Fibroblast of skin of left biceps (primary cell): ENCODE results near the gene OTOGL.
"Not testable (repeated sequence)": the region's sequence is repeated elsewhere in the genome, so short reads cannot be mapped to it uniquely, and the experiment has no call there.

Experiments used
- DNase-seq, 2 experiments: peaks; one replicate each; pipeline ENCODE4 v3.0.0-alpha.2; 2013; ENCODE audit warnings: low read depth in 2 of 2

Gene OTOGL

DNA sequence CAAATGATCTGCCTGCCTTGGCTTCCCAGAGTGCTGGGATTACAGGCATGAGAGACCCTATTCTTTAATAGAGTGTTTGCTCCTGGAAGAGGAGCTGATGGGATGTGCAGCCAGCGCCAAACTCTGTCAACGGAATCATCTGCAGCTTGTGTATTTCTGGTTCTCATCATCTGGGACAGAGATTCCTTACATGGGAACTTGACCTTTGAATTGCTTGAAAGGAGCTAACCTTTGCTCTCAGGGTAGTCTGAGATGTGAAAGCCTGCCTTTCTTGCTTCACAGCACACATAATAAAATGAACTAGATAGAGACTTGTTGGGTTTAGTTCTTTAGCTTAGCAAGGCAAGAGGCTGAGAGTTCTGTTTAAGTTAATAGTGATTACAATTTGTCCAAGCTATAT, 120.0 kb downstream of the OTOGL start:
- no peak for DNase-seq

DNA sequence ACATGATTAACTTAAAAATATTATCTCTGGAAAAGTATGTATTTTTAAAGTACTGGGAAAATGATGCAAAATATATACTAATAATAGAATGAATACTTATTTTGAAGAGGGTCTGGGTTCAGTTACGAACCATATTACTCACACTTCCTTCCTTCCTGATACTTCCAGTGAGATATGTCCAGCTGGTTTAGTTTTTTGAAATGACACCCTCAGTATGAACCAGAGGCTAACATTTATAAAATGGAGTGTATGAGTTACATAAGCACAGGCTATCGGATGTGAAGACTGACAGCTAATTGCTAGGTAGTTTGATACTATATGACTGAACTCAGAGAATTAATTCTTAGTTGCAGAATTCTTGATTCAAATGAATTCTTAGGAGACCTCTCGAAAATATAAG, 122.9 kb downstream of the OTOGL start:
- DNase-seq, result no peak

DNA sequence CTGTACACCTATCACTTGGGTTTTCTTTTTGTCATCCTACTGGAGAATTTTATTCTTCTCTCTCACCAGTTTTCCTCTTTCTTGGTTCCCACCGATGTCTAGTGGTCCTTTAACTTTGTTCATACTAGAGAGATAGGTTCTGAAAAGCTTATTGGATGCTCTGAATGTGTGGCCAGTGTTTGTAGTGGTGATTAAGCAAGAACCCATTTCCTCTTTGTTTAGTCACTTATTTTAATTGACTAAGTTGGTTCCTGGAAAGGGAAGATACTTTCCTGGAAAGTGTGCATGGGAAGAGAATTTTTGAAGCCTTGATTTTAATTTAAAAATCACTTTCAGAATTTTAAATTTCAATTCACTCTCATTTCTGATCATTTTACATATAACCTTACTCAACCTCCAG, 127.2 kb downstream of the OTOGL start:
- DNase-seq, result no peak

DNA sequence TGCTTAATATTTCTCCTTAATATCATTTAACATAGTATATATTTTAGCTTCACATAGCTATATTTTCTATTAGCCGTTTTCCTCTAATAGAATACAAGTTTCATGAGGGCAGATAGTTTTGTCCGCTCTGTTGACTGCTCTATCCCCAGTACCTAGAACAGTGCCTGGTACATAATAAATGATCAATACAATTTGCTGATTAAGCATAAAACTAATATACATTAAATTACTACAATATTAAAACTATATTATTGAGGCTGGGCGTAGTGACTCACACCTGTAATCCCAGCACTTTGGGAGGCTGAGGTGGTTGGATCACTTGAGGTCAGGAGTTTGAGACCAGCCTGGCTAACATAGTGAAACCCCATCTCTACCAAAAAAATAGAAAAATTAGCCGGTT, 128.6 kb downstream of the OTOGL start:
- DNase-seq, result not testable (repeated sequence)

DNA sequence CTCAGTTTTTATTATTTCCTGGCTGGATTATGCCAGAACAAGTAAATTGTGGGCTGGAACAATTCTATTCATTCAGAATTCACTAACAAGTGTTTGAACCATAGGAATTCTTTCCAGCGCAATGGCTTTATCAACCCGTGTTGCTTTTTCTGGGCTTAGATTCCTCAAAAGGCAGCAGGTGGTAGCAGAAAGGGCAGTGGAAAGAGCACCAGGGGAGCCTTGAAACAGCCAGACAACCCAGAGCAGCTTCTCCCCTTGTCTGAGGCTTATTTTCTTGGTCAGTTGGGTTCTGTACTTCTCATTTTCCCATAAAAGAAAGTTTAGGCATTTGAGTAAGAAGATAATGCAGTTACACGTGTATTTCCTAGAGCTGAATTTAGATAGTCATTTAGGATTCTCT, 130.7 kb downstream of the OTOGL start:
- DNase-seq, result no peak

DNA sequence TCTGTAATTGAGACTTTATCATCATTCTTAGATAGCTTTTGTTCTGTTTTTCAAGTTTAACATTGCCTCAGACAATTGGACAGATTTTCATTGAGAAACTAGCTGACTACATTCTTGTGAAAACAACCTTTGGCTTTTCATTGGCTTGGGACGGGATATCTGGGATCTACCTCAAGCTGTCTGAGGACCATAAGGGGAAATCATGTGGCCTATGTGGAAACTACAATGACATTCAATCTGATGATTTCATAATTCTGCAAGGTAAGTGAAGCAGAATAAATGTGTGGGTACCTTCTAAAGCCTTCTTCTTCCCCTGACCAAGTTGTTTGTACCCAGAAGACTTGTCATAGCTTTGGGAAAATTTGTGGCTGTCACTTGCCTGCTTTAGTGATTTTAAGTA, 133.5 kb downstream of the OTOGL start:
- DNase-seq, result no peak

DNA sequence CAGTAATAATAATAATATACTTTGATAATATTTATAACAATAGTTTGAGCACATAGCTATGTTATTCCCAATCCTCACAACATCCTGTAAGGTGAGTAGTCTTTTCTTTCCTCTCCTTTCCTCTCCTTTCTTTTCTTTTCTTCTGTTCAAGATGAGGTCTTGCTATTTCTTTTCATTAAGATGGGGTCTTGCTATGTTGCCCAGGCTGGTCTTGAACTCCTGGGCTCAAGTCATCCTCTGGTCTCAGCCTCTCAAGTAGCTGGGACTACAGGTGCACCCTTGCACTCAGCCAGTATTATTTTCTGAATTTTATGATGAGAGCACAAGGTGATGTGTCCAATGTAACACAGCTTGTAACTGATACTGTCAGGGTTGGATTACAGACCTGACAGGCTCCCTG, 134.6 kb downstream of the OTOGL start:
- DNase-seq, result no peak

DNA sequence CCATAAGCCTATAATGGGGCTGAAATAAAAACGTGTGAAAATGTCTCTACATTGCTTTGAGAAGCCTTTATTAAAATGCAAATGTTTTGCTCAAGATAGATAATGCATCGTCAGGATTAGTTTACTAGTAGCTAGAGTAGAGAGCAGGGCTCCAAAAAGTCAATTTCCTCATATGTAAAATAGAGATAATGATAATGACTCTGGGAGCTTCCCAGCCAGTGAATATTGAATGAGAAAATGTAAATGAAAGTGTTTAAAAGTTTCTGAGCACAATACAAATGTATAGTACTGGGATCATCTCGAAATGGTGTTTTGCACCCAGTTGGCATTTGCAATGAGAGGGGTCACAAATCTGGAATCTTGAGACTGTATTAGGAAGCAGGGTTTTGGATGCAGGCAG, 135.3 kb downstream of the OTOGL start:
- no peak for DNase-seq

DNA sequence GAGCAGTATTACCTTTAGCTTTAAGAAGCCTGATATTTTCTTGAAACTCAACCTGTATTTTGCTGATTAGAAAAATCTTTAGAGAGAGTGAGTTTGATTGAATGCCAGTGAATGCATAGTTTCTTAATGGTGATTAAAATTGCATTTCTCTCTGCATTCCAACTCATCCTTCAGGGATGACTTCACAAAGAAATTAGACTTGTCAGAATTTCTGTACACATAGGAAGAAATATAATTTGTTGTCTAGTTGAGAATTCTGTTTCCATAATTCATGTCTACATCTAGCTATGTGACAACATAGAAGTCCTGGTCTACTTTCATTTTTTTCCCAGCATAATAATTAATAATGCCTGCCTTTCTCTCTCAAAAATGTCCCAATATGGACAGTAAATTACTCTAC, 136.6 kb downstream of the OTOGL start:
- DNase-seq, result no peak

DNA sequence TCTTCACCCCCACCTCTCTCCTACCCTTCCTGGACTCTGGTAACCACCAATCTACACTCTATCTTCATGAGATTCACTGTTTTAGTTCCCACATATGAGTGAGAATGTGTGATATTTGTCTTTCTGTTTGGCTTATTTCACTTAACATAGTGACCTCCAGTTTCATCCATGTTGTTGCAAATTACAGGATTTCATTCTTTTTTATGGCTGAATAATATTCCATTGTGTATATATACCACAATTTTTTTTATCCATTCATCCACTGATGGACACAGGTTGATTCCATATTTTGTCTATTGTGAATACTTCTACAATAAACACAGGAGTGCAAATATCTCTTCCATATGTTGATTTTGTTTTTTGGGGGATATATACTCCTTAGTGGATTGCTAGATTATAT, 140.5 kb downstream of the OTOGL start:
- DNase-seq, result no peak

DNA sequence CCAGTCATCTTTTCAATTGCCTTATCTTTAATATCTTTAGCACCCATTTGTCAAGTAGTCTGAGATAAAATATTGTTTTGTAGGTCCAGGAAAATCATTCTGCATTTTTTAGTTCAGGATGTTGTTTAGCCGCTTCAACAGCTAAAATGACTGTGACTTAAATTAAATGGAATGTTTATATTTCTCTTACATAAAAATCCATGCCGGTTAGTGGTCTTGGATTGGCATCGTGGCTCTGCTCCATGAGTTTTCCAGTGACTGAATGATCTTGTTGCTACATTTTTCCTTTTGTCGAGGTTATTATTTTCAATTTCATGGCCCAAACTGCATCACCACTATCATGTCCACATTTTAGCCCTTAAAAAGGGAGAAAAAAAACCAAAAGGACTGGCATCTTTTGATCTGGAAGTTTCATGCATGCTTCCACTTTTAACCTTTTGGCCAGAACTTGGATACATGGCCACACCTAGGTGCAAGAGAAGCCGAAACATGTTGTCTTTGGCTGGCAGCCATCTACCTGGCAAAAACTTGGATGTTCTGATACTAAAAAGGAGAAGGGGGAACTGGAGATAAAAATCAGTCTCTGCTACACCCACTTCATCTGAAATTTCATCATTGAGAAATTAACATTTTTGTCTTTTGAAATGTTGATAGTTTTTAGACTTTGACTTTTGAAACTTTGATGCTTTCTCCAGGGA, 142.4 kb downstream of the OTOGL start:
- no peak for DNase-seq

DNA sequence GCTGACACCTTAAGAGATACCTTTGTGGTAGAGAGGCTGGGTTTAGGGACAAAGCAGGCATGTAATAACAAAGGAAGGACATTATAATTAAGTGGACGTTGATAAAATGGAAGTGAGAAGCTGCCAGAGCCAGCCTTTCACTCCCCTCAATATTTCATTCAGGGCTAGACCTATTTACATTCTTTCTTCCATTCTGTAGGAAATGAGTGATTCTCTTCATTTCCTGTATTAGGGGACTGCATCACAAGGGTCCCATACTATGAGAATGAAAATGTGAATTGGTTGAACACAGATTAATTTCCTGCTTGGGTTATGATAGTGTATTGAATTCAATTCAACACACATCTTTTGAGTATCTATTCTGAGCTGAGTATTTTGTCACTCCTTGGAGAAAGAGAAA, 143.0 kb downstream of the OTOGL start:
- DNase-seq, result no peak

DNA sequence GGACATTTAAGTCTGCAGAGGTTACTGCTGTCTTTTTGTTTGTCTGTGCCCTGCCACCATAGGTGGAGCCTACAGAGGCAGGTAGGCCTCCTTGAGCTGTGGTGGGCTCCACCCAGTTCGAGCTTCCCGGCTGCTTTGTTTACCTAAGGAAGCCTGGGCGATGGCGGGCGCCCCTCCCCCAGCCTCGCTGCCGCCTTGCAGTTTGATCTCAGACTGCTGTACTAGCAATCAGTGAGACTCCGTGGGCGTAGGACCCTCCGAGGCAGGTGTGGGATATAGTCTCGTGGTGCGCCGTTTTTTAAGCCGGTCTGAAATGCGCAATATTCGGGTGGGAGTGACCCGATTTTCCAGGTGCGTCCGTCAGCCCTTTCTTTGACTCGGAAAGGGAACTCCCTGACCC, 150.2 kb downstream of the OTOGL start:
- not testable (repeated sequence) for DNase-seq

DNA sequence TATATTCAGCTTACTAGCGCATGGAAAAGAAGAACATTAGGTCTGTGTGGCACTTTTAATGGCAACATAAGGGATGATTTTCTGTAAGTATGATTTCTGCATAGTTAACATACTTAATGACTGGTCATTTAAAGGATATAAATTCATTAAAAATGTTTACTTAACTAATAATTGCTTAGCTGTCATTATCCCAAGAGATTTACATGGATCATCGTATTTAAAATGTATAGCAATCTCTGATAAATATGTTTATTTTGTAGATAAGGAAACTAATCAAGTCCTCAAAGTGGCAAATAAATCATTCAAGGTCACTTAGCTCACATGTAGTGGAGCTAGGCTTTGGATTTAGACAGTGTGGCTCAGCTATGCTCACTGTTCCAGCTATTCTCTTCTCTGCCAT, 158.6 kb downstream of the OTOGL start:
- no peak for DNase-seq

DNA sequence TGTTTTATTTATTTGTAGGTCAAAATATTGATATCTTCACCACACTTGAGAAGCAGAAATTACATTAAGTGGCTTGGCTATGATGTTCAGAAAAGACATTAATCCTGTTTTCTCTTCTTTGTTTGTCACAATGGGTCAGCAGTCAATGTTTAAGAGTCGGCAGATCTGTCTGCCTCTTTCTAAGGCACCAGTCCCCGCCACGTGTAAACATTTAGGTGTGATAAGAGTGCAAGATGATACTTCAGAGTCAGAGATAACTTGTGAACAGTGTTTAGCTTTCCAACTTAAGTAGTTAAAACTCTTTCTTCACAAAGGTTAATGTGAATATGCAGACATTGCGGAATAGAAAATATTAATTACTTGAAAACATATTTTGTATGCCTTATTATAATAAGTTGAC, 160.9 kb downstream of the OTOGL start:
- no peak for DNase-seq

DNA sequence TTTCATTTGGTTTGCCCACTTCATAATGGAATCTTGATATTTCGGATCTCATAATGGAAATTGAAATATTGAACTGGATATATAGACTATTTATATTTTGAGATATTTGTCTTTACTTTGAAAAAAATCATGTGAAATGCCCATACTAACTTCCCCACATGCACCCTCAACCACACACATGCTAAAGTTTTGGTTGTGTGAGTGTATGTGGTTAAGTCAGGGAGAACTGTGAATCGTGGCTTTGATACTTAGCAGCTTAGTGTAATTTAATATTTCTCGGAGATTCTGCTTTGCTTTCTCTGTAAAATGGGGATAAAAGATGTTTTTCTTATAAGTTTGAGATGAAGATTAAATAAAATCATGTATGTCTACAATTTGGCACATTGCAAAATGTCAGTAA, 162.1 kb downstream of the OTOGL start:
- no peak for DNase-seq

DNA sequence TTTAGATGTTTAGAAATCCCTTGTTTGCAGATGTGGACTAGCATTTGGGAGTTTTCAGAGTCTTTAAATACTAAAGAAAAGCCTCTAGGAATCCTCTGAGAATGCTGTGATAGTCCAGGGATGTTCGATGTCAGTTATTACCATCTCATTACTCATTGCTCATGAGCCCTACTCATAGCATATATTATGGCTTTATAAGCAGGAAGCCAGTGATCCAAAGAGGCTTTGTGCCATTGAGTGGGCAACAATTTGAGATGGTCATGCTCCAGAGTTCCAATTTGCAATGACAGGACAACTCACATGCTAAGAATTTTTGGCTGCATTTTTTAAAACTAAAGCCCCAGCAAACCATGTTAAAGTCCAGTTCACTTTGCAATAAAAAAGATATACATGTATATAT, 163.0 kb downstream of the OTOGL start:
- no peak for DNase-seq

DNA sequence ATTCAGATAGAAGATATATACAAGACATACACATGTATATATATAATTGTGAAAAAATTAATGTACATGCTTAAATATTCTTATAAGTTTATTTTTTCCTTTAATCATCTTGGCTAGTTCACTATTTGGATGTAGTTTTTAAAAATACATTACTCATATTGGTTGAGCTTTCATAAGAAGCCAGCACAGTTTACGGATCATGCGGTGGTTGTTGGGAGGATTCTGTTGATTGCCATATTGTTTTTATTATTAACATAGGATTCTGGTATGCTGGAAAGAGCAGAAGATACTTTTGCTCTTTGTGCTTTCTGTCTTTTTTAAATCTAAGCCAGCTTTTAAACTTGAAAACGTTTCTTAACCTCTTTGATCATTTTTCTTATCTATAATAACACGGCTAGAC, 163.4 kb downstream of the OTOGL start:
- no peak for DNase-seq

DNA sequence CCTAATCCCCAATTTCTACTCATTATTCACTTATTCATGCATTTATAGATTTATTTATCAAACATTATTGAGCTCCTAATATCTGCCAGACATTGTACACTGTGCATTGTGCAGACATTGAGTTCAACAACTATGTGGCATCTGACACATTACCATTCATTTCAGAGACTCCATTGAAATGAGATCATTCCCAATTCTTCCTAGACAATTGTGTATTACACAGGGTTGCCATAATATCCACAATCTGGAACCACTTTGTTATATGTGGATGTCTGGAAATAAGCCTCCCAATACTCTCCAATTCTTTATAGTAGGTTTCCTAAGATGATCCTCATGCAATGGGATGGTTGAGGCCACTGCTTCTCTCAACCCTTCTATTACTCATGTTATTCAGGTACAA, 165.0 kb downstream of the OTOGL start:
- peak; percentile 30 to 32 for DNase-seq

DNA sequence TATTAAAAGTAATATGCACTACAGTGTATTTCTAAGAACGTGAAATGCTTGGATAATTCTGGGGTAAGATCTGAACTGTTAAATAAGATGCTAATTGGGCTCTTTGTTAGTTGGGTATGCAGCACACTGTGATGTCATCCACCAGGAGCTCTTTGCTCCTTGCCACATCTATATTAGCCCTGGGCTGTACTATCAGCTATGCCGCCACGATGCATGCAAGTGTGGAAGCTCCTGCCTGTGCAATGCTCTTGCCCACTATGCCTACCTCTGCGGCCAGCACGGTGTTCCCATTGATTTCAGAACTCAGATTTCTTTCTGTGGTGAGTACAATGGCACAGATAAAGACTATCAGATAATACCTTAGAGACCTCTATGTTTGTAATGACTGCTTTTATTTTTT, 165.6 kb downstream of the OTOGL start:
- no peak for DNase-seq

DNA sequence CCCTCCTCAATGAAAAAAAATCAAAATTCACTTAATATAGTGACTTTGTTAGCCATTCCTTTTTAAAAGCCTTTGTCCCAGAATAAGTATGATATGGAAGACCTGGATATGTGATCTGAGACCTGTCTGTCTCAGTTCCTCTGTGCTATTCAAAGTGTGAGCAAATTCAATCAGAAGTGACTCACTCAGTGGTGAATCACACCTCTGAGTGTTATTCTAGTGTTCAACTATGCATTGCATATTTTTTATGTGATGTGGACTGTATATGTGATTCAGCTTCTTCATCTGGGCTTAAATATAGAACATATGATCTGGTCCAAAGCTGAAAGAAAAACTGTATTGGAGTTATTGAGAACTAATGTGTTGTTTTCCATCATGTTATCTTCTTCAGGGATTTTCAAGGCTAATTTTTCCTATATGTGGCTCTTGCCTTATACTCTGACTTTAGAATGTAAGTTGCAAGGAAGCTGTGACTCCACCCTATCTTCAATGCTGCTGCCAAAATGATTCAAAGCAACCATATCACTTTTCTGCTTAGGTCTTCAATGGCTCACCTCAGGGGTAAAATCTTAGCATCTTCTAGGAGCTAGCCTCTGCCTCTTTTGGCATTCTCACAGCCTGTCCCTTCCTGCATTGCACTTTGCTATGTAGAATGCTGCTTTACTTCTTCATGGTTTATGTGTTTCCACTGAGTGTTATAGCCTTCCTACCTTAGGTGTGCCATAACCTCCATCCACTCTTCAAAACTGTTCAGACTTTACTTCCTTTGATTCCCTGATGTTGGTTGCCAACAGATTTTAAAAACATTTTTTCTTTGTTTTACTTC, 169.8 kb downstream of the OTOGL start:
- DNase-seq, result peak; percentile 81 to 82

DNA sequence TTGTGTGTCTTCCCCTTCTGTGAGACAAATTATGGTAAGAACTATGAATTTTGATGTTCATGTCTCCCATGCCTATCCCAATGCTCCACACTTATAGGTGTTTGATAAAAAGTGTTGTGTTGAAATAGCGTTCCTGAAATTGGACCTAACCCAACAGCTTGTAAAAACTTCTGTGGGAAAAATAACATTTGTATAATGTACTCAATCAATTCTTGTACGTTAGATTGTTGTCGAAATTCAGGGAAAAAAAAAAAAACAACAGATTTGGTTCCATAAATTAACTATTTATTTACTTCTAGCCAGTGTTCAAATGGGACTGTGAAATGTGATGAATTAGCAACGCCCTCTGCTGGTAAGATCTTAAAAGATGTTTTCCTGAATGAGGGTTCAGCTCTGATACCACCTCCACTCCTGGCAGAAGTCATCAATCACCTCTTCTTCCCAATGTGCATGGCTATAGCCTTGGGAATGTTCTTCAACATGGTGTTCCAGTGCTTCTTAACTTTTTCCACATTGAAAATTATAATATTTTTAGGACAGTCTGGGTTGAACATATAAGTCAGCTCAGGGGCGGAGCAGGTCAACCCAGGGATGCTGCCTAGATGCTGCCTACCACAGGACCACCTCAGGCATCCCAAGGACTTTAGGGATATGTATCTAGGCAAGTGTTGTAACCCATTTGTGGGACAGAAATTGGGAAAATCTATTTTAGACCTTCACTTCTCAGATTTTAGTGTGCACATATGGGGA, 170.6 kb downstream of the OTOGL start:
- DNase-seq, result peak in 1 of 2 experiments; percentile 26

DNA sequence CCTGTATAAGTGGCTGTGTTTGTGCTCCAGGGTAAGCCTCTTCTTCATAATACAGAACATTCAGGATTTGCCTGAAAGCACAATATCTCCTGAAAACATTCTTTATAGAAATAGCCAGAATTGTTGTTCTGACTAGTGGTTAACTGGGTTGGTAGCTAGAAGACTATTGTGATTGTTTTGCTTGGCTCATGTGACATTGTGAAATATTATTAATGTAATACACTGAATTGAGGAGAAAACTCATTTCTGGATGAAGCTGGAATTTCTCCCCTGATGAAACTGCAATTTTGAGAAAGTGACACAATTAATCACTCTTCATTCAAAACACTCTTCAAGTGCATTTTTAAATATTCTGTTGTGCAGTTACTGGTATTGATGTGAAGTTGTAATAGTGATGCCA, 172.4 kb downstream of the OTOGL start:
- no peak for DNase-seq
